D341Med (cell line): ENCODE data around the gene AFP.

Experiments
- DNase-seq: peaks from one replicate; pipeline ENCODE4 v3.0.0; 2012; ENCODE audit warnings: low spot score

The AFP gene

GRCh38 chr4:73460913-73461522, 25.0 kb downstream of the AFP start:
- DNase-seq: no peak

- DNase-seq: no peak
Observed at GRCh38 chr4:73468170-73468569, 32.1 kb downstream of the AFP start.

GRCh38 chr4:73470728-73471127, 34.7 kb downstream of the AFP start:
- DNase-seq: no peak

- no peak for DNase-seq
Observed at GRCh38 chr4:73477176-73477575, 41.2 kb downstream of the AFP start.

GRCh38 chr4:73479323-73479722, 43.3 kb downstream of the AFP start:
- no peak for DNase-seq

- DNase-seq: no peak
Observed at GRCh38 chr4:73481358-73481757, 45.3 kb downstream of the AFP start, which contains the start of gene AFM. AFM (plus strand) TSS chr4:73481745; CDS start chr4:73481776, 31 bp downstream.

GRCh38 chr4:73485085-73485484, 49.1 kb downstream of the AFP start:
- no peak for DNase-seq

DNA sequence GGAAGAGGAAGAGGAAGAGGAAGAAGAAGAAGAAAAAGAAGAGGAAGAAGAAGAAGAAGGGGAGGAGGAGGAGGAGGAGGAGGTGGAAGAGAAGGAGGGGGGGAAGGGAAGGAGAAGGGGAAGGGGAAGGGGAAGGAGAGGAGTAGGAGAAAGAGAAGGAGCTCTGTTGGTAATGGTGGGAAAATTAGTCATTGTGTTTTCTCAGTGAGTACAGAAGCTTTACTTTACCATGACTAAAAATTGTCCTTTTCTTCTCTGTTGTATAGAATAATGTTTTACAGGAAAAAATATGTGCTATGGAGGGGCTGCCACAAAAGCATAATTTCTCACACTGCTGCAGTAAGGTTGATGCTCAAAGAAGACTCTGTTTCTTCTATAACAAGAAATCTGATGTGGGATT, 49.6 kb downstream of the AFP start:
- DNase-seq: no peak

DNA sequence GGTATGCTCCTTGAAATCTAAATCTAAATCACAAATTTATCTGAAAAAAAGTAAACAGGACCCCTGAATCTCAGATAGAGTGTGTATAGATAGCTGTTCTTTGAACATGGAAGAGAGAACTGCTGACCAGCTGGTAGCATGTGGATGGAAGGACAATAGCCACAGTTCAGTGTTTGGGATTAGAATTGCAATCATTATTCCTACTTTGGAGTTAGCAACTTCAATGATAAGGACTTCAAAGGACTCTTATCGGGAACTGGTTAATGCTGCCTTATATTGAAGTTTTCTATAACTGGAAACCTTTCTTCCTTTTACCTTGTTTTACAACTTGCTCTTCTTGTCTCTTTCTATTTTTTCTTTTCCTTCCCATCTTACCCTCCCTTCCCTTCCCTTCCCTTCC, 50.5 kb downstream of the AFP start:
- no peak for DNase-seq

DNA sequence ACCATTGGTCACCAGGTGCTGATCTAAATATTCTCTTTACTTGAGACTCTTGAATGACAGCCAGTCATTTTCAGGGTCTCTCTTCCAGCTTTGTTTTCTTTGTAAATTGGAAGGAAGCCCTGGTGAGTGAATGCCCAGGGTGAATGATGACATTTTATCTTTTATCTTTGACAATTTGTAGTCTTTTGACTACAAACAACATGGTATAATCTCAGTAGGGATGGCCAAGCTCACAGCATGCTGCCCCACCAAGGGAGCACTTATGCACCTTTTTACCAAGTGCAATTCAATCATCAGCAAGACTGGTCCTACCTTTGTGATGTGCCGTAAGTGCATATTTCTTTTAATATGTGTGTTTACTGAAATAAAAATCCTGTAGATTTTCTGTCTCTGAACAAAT, 51.2 kb downstream of the AFP start:
- DNase-seq: no peak

DNA sequence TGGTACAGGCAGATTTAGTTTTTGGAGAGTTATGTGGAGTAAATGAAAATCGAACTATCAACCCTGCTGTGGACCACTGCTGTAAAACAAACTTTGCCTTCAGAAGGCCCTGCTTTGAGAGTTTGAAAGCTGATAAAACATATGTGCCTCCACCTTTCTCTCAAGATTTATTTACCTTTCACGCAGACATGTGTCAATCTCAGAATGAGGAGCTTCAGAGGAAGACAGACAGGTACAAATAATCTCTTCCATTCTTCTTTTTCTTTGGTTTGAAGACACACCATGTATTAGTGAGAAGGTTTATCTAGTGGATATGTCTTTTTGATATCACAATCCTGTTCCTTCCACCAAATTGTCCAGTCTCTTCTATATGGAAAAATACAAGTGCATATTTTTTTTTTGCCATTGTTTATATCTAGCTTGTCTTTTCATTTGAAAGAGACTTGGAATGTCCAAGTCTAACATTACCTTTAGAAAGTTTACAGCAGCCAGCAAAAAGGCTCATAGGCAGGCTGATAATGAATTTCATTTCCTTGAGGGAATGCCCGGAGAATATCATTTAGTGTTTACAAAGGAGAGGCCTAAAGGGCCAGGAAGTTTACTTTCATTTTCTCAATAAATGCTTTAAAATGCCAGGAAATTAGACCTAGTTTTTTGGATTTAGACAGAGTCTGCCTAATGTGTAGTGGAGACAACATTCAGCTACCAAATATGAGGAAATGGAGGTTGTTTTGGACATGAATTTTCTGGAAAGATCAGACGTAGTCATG, 64.2 kb downstream of the AFP start:
- no peak for DNase-seq

GRCh38 chr4:73501664-73502265, 65.7 kb downstream of the AFP start:
- no peak for DNase-seq

- DNase-seq: no peak
Observed at GRCh38 chr4:73505567-73505966, 69.5 kb downstream of the AFP start.
